HG03196 (cell line): ENCODE data around the gene SRGAP2C.
"Not testable (repeated sequence)": the region's sequence is repeated elsewhere in the genome, so short reads cannot be mapped to it uniquely, and the experiment has no call there.

Source experiments
- ATAC-seq: cut with Tn5 transposase; IDR thresholded peaks from one replicate; pipeline ENCODE4 v1.9.1; 2021; ENCODE audit not compliant: unreplicated experiment

The SRGAP2C gene

DNA sequence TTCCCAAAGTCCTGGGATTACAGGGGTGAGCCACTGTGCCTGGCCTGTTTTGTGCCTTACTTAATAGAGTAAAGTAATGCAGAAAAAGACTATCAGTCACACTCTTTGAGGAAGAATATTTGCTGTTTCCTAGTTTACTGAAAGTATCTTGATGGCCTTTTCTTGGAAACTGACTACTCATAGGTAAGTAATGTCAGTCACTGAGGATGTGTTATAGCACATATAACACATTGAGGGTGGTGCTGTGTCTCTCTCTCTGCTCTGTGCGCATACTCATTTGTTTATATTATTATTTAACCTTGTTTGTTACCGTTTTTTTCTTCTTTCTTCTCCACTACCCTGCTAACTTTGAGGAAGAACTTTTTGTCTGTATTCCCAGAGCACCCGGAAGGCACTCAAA lies 93.4 kb downstream of the SRGAP2C start:
- ATAC-seq, result not testable (repeated sequence)

DNA sequence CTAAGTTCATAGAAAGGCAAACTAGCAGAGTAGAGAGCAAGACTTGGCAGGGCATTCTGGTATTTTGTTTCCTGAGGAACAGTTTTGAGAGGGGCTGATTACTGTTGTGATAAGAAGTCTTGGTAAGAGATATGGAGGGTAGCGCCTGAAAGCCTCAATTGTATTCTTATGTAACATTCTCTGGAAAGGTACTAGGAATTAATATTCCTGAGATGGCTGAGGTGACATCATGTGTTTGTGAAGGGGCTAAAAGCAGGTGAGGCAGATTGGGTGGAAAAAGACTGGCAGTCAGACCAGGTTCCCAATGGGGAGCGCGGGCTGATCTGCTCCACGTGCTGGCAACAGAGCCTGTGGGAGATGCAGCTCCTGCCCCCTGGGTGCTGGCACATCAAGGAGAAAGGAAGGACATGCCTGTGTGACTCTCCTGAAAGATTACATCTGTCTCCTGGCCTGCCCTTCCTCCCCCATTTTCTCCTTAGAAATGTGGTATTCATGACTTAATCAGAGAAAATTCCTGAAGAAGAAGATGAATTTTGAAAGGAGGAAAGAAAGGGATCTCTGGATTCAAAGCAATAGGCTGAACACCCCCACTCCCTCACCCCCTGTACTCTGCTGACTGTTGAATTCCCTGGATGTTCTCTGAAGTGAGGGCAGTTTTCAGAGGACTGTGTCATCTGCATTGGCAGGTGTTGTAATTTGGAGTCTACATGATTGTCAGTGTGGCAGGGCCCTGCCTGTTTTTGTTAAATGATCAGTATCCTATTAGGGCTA lies 94.2 kb downstream of the SRGAP2C start:
- ATAC-seq, result not testable (repeated sequence)

DNA sequence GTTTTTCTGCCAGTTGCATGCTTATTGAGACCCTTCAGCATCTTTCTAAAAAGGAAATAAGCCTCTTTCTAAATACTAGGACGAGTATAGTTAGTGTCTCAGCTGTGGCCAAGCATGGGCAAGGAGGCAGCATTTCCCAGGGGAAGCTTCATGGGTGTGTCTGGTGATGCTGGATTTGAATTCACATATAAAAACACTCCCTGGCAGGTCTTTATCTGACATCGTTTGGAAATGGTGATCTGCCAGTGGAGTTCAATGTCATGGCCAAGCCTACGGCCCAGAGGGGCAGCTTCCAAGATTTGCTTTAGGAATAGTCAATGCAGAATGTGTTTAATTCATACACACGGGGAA lies 94.7 kb downstream of the SRGAP2C start:
- not testable (repeated sequence) for ATAC-seq

DNA sequence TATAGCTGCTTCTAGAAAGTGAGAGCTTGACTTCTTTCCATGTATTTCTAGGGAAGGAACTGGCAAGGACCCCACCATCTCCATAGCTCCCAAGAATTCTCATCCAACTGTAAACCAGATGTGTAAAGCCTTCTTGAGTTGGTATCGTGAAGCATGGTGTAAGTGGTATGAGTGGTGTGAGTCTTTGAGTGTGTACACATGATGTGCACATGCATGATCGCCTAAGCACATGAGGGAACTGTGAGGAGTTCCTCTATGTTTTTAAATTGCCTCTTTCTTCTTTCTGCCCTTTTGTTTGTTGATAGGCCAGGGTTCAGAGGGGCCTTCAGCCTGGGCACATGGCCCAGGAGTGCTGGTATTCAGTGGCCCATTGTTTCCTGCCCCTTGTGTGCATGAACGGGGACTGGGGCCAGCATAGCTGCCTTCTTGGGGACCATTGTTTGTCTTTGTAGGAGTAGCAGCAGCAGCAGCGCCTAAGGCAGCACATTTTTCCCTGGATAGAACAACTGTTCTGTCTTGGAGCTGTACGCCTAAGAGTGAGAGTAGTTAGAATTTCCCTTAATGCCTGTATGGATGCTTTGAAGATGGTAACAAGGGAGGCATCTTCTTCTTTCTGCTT lies 96.0 kb downstream of the SRGAP2C start:
- ATAC-seq, result not testable (repeated sequence)

DNA sequence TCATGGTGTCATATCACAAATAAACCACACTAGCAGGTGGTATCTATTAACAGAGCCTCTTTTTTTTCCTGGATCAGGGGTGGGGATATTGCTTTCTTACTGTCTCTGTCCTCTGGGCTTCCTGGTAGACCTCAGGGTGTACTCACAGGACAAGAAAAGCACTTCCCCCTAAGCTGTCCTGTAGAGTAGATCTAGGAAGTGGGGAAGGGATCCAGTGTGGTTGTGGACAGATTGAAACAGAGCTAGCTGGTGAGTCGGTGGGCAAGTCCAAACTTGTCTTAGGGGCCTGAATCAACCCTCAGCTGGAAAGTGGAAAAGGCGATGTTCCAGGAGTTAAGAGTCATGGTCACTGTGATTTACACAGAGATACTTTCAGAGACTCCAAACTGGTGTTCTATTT lies 96.7 kb downstream of the SRGAP2C start:
- ATAC-seq, result not testable (repeated sequence)

DNA sequence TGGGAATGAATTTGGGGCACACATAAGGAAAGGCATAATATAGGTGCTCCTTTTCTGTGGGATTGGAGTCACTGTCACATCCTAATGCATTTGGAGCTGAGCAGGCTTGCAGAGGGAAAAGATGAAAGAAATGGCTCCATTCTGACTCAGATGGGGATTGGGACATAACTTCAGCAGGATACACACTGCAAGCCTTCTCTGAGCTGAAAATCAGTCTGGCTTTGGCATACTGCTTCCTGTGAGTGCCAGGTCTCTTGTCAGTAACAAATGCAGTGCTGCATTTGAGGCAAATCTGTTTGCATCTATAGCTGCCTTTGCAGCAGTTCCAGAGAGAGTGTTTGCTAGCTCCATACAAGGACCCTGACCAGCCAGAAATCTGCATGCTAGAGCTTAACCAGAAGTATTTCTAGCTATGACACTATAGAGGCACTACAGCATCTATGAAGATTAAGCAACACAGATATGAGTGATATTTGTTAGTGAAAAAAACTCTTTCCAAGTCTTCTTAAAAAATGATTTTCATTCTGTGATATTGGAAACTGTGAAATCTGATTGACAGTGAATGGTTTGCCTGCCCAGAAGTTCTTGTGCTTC lies 98.9 kb downstream of the SRGAP2C start:
- not testable (repeated sequence) for ATAC-seq

DNA sequence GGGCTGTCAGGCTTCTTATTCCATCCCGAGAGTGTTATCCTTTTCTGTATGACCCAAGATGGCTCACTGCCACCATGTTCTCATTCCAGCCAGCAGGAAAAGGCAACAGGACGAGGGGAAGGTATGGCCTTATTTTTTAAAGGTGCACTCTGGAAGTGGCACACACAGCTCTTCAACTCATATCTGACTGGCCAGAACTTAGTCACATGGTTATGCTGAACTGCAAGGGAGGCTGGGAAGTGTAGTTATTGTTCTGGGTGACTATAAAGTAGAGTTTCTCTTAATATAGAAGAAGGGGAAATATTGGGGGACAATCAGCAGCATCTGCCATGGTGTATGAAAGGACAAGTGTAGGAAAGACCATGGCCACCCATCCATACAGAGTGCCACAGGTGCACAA lies 107.8 kb downstream of the SRGAP2C start:
- not testable (repeated sequence) for ATAC-seq

DNA sequence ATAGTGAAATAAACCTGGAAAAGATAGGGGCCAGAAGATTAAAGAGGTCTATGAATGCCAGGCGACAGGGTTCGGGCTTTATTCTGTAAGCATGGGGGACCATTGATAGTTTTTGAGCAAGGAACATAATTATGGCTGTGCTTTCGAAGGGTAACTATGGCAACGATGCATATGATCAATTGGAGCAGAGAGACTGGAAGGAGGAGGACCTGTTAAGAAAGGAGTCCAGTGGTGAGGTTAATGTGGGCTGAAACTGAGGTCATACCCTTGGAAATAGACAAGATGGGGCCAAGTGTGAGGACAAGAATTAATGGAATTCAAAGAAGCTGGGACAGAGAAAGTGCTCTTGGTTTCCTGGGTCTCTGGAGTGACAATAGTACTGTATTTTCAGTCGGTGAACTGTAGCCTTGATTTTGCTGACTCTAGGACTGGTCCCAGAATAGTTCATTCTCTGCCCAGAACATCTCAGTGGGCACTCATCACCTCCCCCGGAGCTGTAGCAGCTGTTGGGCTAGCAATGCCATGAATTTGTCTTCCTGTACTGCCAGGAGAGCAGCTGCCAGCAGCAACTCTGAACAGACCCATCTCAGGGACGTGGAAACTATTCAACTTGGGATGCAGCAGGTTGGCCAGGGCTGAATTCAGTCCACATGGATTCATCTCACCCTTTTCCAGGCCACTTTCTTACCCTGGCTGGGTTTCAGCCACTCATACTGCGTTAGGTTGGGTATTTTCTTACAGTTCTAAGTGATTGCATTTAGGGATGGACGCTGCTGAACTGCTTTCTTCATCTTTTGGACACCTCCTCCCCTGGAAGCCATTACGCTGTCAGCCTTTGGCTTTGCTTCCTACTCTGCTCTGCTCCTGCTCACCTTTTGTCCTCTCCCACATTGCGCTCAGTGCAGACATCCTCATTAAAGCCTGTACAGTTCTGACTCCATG lies 108.8 kb downstream of the SRGAP2C start:
- not testable (repeated sequence) for ATAC-seq

DNA sequence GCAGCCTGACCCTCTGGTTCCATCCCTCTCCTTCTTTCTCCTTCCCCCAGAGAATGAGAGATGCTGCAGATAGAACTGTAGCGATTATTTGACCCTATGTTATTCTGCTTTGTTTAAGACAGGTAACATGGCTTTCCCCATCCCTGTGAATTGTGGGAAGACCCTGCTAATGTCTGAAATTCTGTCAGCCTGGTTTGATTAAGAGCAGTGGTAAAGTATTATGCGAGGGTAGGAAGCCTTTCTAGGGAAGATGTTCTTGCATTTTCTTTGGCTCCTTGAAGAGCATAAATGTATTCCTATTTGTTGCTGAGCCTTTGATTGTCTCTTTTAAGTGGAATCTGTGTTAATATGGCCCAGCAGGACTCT lies 109.4 kb downstream of the SRGAP2C start:
- ATAC-seq, result not testable (repeated sequence)

DNA sequence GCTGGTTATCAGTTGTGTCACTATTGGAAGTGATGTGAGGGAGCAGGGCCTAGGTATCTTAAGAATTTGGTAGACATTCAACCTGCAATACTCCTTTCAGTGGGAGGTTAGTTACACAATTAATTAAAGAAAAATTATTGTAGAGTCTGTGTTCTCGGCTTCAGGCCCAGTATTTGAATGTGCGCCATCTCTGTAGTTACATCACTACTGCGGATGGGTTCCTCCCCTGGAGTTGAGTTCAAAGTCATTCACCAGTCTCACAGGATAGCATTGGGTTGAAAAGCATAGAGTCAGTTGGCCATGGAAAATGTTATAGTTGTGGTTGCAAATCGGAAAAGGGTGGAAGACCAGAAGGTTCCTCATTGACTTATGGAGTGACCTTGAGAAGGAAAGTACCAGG lies 111.8 kb downstream of the SRGAP2C start:
- ATAC-seq, result not testable (repeated sequence)

DNA sequence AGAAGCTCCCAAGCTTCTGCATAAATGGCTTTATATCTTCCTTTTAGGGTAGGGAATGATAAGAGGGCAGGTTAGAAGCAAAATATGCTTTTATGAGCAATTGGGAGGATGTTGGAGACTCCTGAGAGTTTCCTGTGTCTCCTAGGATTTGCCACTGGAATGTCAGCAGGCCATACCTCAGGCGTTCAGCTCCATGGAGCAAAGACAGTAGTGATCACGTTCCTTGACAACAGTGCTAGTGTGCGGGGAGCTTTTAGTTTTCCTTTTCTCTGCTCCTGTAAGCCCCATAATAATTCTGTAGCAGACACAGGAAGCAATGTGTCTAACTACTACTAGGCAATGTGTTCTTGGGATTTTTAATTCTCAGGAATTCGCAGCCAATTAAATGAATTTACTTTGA lies 113.8 kb downstream of the SRGAP2C start:
- not testable (repeated sequence) for ATAC-seq

DNA sequence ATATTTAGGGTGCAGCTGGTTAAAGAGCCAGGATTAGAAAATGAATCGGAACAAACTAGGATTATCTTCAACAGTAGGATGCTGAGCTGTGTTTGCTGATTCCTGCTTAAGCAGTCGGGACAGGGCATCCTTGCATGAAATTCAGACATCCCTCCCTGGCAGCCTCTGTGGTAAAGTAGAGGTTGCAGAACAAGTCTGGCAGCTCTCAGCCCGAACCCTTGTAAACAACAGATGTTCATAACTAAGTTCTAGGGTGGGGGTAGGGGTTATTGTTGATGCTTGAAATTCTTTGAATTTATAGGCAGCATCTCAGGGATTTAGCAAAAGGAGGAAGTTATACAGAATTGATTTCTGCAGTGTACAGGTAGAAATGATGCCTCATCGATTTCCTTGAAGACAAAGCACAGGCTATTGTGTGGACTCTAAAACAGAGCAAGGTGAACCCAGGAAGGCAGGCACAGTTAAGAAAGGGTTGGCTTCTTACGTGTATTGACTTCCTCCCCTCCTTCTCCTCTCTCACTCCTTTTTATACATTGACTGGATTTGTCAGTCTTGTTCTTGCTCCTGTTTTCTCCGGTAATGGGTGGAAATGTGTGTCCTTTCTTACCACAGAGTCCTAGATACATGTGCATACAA lies 114.9 kb downstream of the SRGAP2C start:
- not testable (repeated sequence) for ATAC-seq

DNA sequence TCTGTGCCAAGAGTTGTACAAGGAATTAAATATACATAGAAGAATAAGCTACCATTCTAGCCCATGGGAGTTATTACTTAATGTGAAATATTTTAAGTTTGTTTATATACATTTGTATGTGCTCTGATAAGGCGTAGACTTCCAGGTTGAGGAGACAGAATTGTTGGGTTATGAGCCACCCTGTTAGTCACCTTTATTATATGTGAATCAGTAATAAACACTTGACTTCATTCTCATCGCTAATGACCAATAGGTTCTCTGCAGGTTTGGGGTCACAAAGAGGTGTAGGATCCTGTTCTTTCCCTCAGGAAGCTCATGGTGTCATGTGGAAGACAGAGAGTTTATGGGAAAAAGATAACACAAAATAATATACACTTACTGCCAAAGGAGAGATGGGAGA lies 117.1 kb downstream of the SRGAP2C start:
- ATAC-seq, result not testable (repeated sequence)

DNA sequence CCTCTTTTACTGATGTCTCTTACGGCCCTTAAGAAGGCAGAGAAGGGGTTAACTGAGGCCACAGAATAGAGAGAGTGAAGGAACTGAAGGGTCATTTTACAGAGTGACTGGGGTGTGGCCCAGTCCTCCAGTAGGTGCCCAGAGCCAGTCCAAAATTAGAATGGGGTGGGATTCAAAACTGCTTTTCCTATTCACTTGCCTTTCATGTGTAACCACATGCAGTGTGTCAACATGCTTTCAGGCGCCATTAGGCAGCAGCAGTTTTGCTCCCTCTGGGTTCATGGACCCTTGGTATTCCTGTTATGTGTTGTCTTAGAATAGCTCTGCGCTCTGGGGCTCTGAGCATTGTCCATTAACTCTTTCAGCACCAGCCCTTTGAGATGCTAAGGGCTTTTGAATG lies 123.0 kb downstream of the SRGAP2C start:
- not testable (repeated sequence) for ATAC-seq

DNA sequence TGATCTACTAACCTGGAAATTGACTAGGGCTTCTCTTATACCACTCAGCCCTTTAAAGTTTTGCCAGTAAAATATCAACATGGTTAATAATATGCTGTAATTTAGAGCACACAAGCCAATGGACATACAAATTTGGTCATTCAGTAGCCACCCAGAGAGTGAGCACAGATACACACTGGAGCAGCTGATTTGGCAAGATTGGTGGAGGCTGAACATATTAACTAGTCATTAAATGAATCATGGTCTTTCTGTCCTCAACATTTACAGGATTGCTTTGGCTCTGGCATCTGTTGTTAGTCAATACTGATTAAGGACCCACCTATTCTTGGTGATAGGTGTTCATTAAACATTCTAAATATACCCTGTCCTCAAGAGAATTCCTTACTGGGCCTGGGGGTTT lies 130.7 kb downstream of the SRGAP2C start:
- not testable (repeated sequence) for ATAC-seq

DNA sequence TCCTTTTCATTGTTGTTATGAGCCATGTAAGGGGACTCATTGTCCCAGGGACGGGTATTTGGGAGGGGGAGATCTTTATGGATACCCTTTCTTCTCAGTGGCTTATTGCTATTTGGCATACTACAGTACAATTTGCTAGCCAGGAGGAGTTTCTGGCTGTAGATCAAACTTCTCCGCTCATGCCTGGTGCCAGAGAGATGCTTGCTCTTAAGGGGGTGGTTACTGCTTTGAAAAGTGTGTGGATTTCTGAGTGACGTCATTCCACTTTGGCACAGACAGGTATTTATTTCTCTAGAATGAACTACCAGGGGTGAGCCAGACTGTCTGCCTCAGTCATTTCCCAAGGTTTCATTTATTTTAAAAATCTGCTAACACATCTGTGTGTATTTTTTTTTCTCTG lies 131.3 kb downstream of the SRGAP2C start:
- ATAC-seq, result not testable (repeated sequence)

DNA sequence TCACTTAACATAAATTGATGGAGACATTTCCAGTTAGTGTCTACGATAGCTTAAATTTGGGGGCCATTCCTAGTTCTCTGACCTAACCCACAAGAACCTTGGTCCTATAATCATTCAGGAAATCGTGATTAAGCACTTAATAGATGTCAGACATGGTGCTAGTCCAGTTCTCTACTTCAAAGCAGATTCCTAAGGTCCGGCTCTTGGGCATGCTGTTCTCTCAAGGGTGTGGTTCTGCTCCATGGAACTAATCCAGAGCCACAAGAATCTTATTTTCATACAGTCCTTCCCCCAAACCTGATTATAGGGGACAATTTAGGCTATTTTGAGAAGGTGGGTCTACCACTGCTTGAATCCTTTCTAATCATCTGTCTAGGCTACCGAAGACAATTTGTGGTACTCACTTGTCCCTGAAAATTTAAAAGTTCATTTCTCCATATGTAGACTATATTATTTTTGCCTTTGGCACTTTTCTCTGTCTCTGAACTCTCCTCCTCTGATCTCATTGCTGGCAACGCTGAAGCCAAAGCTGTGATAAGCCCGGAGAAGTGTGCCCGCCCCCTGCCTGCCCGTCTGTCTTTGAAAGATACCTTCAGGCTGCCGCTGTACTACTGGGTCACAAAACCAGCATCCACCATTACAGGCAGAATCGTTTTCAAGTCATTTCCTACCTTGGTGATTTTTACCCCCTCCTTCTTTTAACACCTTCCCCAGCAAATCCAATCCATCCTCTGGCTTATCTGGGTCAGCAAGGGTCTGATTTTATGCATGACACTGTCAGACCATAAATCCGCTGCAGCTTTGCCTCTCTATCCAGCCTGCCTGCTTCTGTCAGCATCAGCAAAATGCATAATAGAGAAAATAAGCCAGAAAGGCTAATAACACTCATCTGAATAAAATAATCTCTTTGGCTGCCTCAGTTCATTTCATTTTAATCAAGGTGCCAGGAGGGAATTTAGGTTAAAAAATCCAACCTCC lies 133.0 kb downstream of the SRGAP2C start:
- not testable (repeated sequence) for ATAC-seq

DNA sequence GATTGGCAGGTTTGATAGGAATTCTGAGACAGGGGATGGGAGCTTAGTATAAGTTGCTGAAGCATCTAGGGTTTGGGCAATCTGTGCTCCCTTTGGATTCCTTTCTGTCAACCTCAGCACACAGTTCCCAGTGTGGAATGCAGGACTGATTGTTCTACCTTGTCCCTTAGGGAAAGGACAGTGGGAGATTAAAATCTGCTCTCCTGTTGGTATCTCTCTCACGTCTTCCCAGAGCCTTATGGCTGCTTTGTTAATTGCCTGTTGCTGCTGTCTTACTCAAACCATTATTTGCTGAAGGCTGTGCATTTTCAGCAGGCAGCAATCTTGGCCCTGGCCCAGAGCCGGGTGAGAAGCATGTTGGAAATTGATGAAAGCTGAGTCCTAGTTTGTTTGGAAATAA lies 133.9 kb downstream of the SRGAP2C start:
- ATAC-seq, result not testable (repeated sequence)

DNA sequence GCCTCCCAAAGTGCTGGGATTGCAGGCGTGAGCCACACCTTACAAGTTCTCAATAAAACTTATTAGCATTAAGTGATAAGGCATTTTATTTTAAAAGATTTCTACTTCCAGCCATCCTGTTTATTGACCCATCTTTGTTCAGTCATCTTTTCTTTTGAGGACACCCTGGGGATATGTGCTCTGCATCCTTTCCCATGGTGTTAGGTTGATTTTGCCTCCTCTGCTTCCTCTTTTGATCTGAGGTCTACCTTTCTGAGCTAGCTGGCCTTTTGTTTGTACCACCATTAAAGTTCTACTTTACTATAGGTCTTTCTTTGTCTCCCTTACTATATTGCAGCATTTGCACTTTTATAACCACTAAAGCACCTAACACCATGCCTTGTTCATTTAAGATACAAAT lies 136.9 kb downstream of the SRGAP2C start:
- not testable (repeated sequence) for ATAC-seq
